NCI-H82 treated with DMSO at 0.1 percent for 48 hours (cell line): ENCODE measurements around the gene RHBDL3.
"Not testable (repeated sequence)": the region's sequence is repeated elsewhere in the genome, so short reads cannot be mapped to it uniquely, and the experiment has no call there.

ENCODE experiments used
- DNase-seq: peaks from one replicate; lab custom pipeline; 2025; ENCODE audit not compliant: unreplicated experiment; lab: John Stamatoyannopoulos, UW

The RHBDL3 gene

GRCh38 chr17:32289471-32290070 lies 23.9 kb downstream of the RHBDL3 start:
- DNase-seq, result no peak

DNA sequence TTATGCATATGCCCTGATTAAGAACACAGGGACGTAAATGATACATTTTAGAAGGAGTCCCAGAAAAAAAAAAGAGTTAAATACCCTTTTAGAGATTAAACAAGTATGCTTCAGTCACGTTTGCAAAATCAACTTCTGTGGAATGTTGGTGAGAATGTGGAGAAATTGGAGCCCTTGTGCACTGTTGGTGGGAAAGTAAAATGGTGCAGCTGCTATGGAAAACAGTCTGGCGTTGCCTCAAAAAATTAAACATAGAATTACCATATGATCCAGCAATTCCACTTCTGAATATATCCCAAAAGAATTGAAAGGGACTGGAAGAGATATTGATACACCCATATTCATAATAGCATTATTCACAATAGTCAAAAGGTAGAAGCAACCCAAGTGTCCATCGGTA lies 26.5 kb downstream of the RHBDL3 start:
- no peak for DNase-seq

- no peak for DNase-seq
Observed at GRCh38 chr17:32297424-32297823, 31.8 kb downstream of the RHBDL3 start.

DNA sequence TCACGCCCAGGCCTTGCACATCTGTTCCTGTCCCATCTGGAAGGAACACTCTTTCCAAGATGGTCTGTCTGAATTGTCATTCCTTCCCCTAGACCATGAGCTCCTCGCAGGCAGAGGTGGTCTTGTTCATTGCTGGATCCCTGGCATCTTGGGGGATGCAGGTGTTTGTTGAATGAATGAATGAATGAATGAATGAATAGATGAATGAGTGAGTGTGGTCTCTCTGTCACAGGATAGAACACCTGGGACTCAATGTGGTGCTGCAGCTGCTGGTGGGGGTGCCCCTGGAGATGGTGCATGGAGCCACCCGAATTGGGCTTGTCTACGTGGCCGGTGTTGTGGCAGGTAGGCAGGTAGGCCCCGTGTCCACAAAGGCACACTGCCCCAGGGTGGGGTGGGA lies 32.2 kb downstream of the RHBDL3 start:
- DNase-seq, result no peak

GRCh38 chr17:32298298-32298697 lies 32.7 kb downstream of the RHBDL3 start:
- peak; percentile 96 for DNase-seq

GRCh38 chr17:32298721-32299579 lies 33.3 kb downstream of the RHBDL3 start:
- DNase-seq, result peak; percentile 98

DNA sequence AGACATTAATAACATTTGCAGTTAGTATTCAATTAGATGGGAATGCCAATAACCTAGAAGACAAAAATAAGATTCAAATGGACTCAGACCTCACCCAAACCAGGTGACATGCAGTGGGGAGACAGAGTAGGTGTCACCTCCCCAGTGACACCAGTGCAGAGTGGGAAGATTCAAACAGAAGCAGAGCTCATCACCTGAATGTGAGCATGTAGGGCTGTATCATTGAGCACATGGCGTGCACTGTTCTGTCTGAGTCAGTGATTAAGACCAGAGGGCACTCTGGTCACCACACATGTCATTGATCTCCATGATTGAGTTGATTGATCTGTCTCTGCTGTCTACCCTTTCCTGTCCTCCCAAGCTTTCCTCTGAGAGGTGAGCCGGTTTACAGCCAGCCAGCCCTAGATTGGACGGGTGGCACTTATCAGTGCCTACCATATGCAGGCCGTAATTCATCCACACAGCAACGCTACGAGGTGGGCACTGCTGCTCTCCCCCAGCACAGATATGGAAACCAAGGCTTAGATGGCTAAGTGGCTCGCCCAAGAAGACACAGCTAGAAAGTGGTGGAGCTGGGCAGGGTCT lies 34.0 kb downstream of the RHBDL3 start:
- no peak for DNase-seq

- no peak for DNase-seq
Observed at GRCh38 chr17:32302037-32302436, 36.4 kb downstream of the RHBDL3 start.

- no peak for DNase-seq
Observed at GRCh38 chr17:32302860-32303649, 37.4 kb downstream of the RHBDL3 start.

DNA sequence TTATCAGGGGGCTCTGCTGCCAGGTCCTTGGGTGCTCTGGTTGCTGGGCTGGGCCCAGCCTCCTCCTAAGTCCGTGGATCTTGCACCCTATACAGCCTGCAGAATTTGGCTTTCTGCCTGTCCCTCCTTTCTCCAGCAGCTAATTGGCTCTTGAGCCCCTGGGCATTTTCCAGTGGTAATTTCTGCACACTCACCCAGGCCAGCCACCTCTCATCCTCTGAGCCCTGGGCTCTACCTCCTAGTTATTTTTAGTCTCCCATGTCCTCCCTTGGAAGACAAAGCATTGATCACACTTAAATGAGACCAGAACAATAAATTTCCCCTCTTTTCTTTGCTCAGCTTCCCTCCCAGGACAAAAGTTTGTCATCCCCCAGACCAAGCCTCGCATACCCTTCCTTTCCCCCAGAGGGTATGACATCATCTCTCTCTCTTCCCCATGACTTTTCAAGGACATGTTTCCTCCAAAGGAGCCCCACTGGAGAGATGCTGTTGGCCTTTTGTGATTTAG lies 38.2 kb downstream of the RHBDL3 start:
- DNase-seq, result peak; percentile 12

- DNase-seq, result no peak
Observed at GRCh38 chr17:32305049-32305448, 39.4 kb downstream of the RHBDL3 start.

- DNase-seq, result no peak
Observed at GRCh38 chr17:32307658-32308057, 42.0 kb downstream of the RHBDL3 start.

GRCh38 chr17:32311028-32311536 lies 45.5 kb downstream of the RHBDL3 start:
- DNase-seq, result peak; percentile 96

- DNase-seq, result no peak
Observed at GRCh38 chr17:32314636-32315035, 49.0 kb downstream of the RHBDL3 start.

- no peak for DNase-seq
Observed at GRCh38 chr17:32315171-32315570, 49.5 kb downstream of the RHBDL3 start.

- not testable (repeated sequence) for DNase-seq
Observed at GRCh38 chr17:32316653-32317052, 51.0 kb downstream of the RHBDL3 start.

- no peak for DNase-seq
Observed at GRCh38 chr17:32317353-32317752, 51.7 kb downstream of the RHBDL3 start.

DNA sequence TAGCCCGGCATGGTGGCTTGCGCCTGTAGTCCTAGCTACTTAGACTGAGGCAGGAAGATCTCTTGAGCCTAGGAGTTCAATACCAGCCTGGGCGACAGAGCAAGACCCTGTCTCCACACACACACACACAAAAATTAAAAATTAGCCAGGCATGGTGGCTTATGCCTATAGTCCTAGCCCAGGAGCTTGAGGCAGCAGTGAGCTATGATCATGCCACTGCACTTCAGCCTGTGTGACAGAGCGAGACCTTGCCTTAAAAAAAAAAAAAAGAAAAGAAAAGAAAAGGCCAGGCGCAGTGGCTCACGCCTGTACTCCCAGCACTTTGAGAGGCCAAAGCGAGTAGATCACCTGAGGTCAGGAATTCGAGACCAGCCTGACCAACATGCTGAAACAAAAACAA lies 52.4 kb downstream of the RHBDL3 start:
- no peak for DNase-seq

GRCh38 chr17:32319548-32319905 lies 53.9 kb downstream of the RHBDL3 start:
- DNase-seq, result peak; percentile 26

- not testable (repeated sequence) for DNase-seq
Observed at GRCh38 chr17:32320080-32320479, 54.4 kb downstream of the RHBDL3 start.

DNA sequence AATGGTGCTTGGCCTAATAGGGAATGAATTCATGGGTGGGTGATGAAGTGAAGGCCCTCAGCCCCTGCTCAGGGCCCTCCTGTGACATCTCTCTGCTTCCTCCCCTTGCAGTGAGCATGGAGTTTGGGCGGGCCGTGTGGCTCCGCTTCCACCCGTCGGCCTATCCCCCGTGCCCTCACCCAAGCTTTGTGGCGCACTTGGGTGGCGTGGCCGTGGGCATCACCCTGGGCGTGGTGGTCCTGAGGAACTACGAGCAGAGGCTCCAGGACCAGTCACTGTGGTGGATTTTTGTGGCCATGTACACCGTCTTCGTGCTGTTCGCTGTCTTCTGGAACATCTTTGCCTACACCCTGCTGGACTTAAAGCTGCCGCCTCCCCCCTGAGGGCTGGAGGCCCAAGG lies 55.2 kb downstream of the RHBDL3 start:
- DNase-seq, result no peak
